KMS-11 (cell line): ENCODE measurements around the gene HPS3.

Experiments used
- H2AFZ ChIP-seq: fragments of 200-600 bp; sonication (generic); 2 replicates; pipeline ENCODE4 v1.6.1; 2016; ENCODE audit warnings: antibody characterized with exemption, mixed run types, low read depth
- H3K27ac ChIP-seq: fragments of 200-600 bp; sonication (generic); 2 replicates; pipeline ENCODE4 v1.6.1; 2016; ENCODE audit warnings: mild to moderate bottlenecking, mixed run types
- H3K27me3 ChIP-seq: fragments of 200-600 bp; sonication (generic); 2 replicates; pipeline ENCODE4 v1.6.1; 2017; ENCODE audit warnings: mild to moderate bottlenecking, low read depth, mixed run types, moderate library complexity; ENCODE audit not compliant: insufficient read depth
- H3K36me3 ChIP-seq: fragments of 200-600 bp; sonication (generic); 2 replicates; pipeline ENCODE4 v1.6.1; 2017; ENCODE audit warnings: mild to moderate bottlenecking, mixed run types; ENCODE audit not compliant: insufficient read depth
- H3K4me1 ChIP-seq: fragments of 200-600 bp; sonication (generic); 2 replicates; pipeline ENCODE4 v1.6.1; 2016; ENCODE audit warnings: mild to moderate bottlenecking, low read depth, mixed run types; ENCODE audit not compliant: poor library complexity, severe bottlenecking
- H3K4me2 ChIP-seq: fragments of 200-600 bp; sonication (generic); 2 replicates; pipeline ENCODE4 v1.7.0; 2016; ENCODE audit warnings: mild to moderate bottlenecking, mixed run types
- H3K4me3 ChIP-seq: fragments of 200-600 bp; sonication (generic); IDR thresholded peaks from 2 replicates; pipeline ENCODE4 v1.6.1; 2017; ENCODE audit warnings: low read depth, low read length, mixed read lengths; ENCODE audit not compliant: insufficient read depth
- H3K79me2 ChIP-seq: fragments of 200-600 bp; sonication (generic); 2 replicates; pipeline ENCODE4 v1.6.1; 2016; ENCODE audit warnings: low read depth, mixed run types; ENCODE audit not compliant: insufficient read depth
- H3K9ac ChIP-seq: fragments of 200-600 bp; sonication (generic); 2 replicates; pipeline ENCODE4 v1.6.1; 2016; ENCODE audit warnings: mild to moderate bottlenecking, mixed run types
- H4K20me1 ChIP-seq: fragments of 200-600 bp; sonication (generic); 2 replicates; pipeline ENCODE4 v1.6.1; 2016; ENCODE audit warnings: mild to moderate bottlenecking, mixed run types; ENCODE audit not compliant: insufficient read depth
- CTCF ChIP-seq: fragments of 200-600 bp; sonication (generic); conservative IDR thresholded peaks from 2 replicates; pipeline ENCODE4 v1.6.1; 2017; ENCODE audit warnings: low read depth, mild to moderate bottlenecking, antibody characterized with exemption, low read length, moderate library complexity, mixed read lengths

The HPS3 gene

GRCh38 chr3:149145356-149145755 is 15.9 kb downstream of the HPS3 start:
- Histone ChIP-seq H3K27ac (no peak overlapping the region), H3K79me2 (no peaks in the 10 kb centered on the region; the same call in 1 of the 2 replicates)

GRCh38 chr3:149145974-149146373 is 16.5 kb downstream of the HPS3 start:
- Histone ChIP-seq H3K79me2 (no peaks in the 10 kb centered on the region; the same call in 1 of the 2 replicates), H2AFZ (no peak overlapping the region), H3K27ac (no peak overlapping the region), H3K36me3 (no peaks in the 10 kb centered on the region), H3K27me3 (no peaks in the 10 kb centered on the region), H3K4me3 (no peak overlapping the region), H4K20me1 (no peaks in the 10 kb centered on the region), H3K4me1 (peaks cover 40% of the 10 kb centered on the region), H3K4me2 (peak overlapping the region; percentile 4; the same call in 1 of the 2 replicates), H3K9ac (no peak overlapping the region)
- no peak for TF ChIP-seq CTCF

More at GRCh38 chr3:149145356-149145755, 15.9 kb downstream of the HPS3 start:
- no peaks in the 10 kb centered on the region for H4K20me1 ChIP-seq
- H3K27me3 ChIP-seq: no peaks in the 10 kb centered on the region
- no peak overlapping the region for H3K4me3 ChIP-seq
- no peaks in the 10 kb centered on the region for H3K36me3 ChIP-seq
- H3K4me1 ChIP-seq: peaks cover 34% of the 10 kb centered on the region
- no peak overlapping the region for H2AFZ ChIP-seq
- H3K9ac ChIP-seq: no peak overlapping the region
- peak overlapping the region; percentile 4; the same call in 1 of the 2 replicates for H3K4me2 ChIP-seq
- TF ChIP-seq CTCF: no peak

- Histone ChIP-seq H3K4me2 (0 out of 2 replicates have a peak overlapping the region, but pooled peaks have one; percentile 13), H3K9ac (no peak overlapping the region), H3K79me2 (no peaks in the 10 kb centered on the region), H4K20me1 (no peaks in the 10 kb centered on the region), H2AFZ (no peak overlapping the region), H3K4me3 (peak overlapping the region; percentile 6), H3K4me1 (peaks cover 70% of the 10 kb centered on the region), H3K27ac (no peak overlapping the region; the same call in 1 of the 2 replicates), H3K27me3 (no peaks in the 10 kb centered on the region), H3K36me3 (no peaks in the 10 kb centered on the region)
- TF ChIP-seq CTCF: no peak
Measured at GRCh38 chr3:149150436-149150835, 21.0 kb downstream of the HPS3 start.

GRCh38 chr3:149151843-149152242 is 22.4 kb downstream of the HPS3 start:
- no peaks in the 10 kb centered on the region for H3K27me3 ChIP-seq
- no peaks in the 10 kb centered on the region for H3K36me3 ChIP-seq
- H3K4me3 ChIP-seq: no peak overlapping the region

More at GRCh38 chr3:149151843-149152242, 22.4 kb downstream of the HPS3 start:
- Histone ChIP-seq H2AFZ (no peak overlapping the region), H4K20me1 (no peaks in the 10 kb centered on the region), H3K27ac (peak overlapping the region; percentile 95), H3K4me2 (peak overlapping the region; percentile 100), H3K4me1 (peaks cover 70% of the 10 kb centered on the region), H3K9ac (peak overlapping the region; percentile 66), H3K79me2 (no peaks in the 10 kb centered on the region)
- no peak for TF ChIP-seq CTCF
